Measurements from ENCODE around the gene ATP12A. TPM values are rescaled to one million over a fixed set of nuclear protein-coding genes. Genes with fewer than 3 reads are reported as not detected.

ATP12A gene
- total and polyA plus RNA-seq, 2 of the 8 experiments (the other 6 are each of a cell fraction or from before 2014, with no cell fraction given): 0.80 to 1.3 TPM

DNA sequence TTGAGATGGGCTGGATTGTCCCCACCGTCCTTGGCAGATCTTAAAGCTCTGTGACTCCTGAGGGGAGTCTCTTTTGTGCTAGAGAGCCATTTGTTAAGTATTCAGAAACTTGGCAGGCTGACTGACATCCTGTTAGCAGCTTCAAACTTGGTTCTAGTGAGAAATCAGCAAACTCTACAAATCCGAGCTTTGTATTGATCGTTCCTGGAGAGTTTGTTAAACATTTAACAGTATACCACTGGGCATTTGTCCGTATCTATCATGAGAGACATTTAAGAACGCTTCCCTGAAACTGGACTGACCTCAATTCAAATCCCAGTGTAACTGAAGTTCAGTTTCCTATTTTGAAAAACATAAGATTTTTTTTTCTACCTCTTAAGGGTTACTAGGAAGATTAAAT lies 3.1 kb downstream of the ATP12A start (continued):
- TF ChIP-seq, protein P1, sequence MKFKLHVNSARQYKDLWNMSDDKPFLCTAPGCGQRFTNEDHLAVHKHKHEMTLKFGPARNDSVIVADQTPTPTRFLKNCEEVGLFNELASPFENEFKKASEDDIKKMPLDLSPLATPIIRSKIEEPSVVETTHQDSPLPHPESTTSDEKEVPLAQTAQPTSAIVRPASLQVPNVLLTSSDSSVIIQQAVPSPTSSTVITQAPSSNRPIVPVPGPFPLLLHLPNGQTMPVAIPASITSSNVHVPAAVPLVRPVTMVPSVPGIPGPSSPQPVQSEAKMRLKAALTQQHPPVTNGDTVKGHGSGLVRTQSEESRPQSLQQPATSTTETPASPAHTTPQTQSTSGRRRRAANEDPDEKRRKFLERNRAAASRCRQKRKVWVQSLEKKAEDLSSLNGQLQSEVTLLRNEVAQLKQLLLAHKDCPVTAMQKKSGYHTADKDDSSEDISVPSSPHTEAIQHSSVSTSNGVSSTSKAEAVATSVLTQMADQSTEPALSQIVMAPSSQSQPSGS (IDR thresholded peaks at IDR 0.05; ENCODE audit: low read length): no peak
- TF ChIP-seq SIRT6 (IDR thresholded peaks at IDR 0.05; ENCODE audit: low read length): no peak

Data from H1 (cell line).